ENCODE results near the gene C7orf25.
A peak's percentile ranks its signal among the peaks of the same experiment; 100 is the strongest.

The C7orf25 gene

DNA sequence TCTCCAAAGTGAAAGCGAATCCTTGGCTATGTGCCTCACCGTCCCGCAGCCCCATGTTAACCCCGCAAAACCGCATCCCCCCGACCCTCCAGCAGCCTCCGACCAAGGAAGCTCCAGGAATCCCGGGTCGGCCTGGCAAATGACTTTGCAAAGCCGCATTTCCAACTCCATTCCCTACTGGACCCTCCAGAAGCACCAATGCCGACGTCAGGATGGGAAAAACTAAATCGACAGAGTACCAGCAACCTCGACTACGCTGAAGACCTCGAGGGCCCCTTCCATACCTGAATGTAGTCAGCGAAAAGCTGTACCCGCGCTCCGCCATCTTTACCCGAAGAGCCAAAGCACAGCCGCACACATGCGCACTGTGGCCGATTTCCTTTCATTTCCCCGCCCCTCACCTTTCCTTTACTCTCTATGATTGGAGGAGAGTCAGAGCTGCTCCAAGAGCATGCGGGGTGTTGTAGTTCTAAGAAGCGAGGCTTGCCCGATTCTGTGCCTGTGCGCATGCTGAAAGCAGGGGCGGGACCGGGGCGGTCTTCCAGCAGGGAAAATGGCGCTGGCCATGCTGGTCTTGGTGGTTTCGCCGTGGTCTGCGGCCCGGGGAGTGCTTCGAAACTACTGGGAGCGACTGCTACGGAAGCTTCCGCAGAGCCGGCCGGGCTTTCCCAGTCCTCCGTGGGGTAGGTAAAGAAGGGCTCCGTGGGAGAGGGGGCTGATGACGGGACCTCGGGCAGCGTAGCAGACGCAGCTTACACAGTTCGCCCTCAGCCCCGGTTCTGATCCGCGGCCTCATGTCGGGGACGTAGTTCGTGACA lies 20.2 kb upstream of the C7orf25 start, which contains the start of the genes MRPL32 and PSMA2 (continued):
- TF ChIP-seq ZNF394 (tag by site-specific recombination; IDR thresholded peaks at IDR 0.05; ENCODE audit: borderline replicate concordance) (0 out of 2 replicates have a peak, but pooled peaks have one; percentile 7), ZBTB20 (tag by site-specific recombination; IDR thresholded peaks at IDR 0.05) (peak; percentile 75), ZNF350 (tag by site-specific recombination; IDR thresholded peaks at IDR 0.05) (no peak), WT1 (tag by site-specific recombination; IDR thresholded peaks at IDR 0.05) (peak; percentile 20; the same call in 1 of the 2 replicates), ZNF366 (tag by site-specific recombination; conservative IDR thresholded peaks at IDR 0.05) (no peak), ZBTB1 (tag by site-specific recombination; IDR thresholded peaks at IDR 0.05) (0 out of 2 replicates have a peak, but pooled peaks have one; percentile 37), ZFHX2 (tag by site-specific recombination; conservative IDR thresholded peaks at IDR 0.05) (peak; percentile 53), ZNF48 (tag by site-specific recombination; IDR thresholded peaks at IDR 0.05) (no peak), BCL11A (tag by site-specific recombination; IDR thresholded peaks at IDR 0.05; ENCODE audit: low read depth) (no peak), ZFP3 (tag by site-specific recombination; IDR thresholded peaks at IDR 0.05; ENCODE audit: low read depth) (no peak), PRDM1 (tag by site-specific recombination; IDR thresholded peaks at IDR 0.05) (peak; percentile 91), TCF7L2 (IDR thresholded peaks at IDR 0.05; ENCODE audit: borderline replicate concordance, low read depth, low read length) (no peak), ZNF791 (tag by site-specific recombination; IDR thresholded peaks at IDR 0.05) (no peak), ZNF335 (tag by site-specific recombination; conservative IDR thresholded peaks at IDR 0.05) (peak; percentile 98), ZBTB8A (tag by site-specific recombination; IDR thresholded peaks at IDR 0.05) (0 out of 2 replicates have a peak, but pooled peaks have one; percentile 14), GLI2 (tag by site-specific recombination; IDR thresholded peaks at IDR 0.05; ENCODE audit: borderline replicate concordance, low read depth) (no peak), ZNF2 (tag by site-specific recombination; IDR thresholded peaks at IDR 0.05) (no peak), ZNF324 (tag by site-specific recombination; IDR thresholded peaks at IDR 0.05) (0 out of 2 replicates have a peak, but pooled peaks have one; percentile 8), YY2 (tag by site-specific recombination; IDR thresholded peaks at IDR 0.05) (peak; percentile 84), KLF16 (tag by site-specific recombination; IDR thresholded peaks at IDR 0.05) (peak; percentile 64; the same call in 1 of the 2 replicates), ZBTB17 (tag by site-specific recombination; IDR thresholded peaks at IDR 0.05) (peak; percentile 42; the same call in 1 of the 2 replicates), ZNF660 (tag by site-specific recombination; IDR thresholded peaks at IDR 0.05) (peak; percentile 55)
- TF ChIP-seq, protein P1, sequence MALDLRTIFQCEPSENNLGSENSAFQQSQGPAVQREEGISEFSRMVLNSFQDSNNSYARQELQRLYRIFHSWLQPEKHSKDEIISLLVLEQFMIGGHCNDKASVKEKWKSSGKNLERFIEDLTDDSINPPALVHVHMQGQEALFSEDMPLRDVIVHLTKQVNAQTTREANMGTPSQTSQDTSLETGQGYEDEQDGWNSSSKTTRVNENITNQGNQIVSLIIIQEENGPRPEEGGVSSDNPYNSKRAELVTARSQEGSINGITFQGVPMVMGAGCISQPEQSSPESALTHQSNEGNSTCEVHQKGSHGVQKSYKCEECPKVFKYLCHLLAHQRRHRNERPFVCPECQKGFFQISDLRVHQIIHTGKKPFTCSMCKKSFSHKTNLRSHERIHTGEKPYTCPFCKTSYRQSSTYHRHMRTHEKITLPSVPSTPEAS (tag by site-specific recombination; IDR thresholded peaks at IDR 0.05): peak; percentile 51; the same call in 1 of the 2 replicates
- TF ChIP-seq, protein P2, sequence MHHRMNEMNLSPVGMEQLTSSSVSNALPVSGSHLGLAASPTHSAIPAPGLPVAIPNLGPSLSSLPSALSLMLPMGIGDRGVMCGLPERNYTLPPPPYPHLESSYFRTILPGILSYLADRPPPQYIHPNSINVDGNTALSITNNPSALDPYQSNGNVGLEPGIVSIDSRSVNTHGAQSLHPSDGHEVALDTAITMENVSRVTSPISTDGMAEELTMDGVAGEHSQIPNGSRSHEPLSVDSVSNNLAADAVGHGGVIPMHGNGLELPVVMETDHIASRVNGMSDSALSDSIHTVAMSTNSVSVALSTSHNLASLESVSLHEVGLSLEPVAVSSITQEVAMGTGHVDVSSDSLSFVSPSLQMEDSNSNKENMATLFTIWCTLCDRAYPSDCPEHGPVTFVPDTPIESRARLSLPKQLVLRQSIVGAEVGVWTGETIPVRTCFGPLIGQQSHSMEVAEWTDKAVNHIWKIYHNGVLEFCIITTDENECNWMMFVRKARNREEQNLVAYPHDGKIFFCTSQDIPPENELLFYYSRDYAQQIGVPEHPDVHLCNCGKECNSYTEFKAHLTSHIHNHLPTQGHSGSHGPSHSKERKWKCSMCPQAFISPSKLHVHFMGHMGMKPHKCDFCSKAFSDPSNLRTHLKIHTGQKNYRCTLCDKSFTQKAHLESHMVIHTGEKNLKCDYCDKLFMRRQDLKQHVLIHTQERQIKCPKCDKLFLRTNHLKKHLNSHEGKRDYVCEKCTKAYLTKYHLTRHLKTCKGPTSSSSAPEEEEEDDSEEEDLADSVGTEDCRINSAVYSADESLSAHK (tag by site-specific recombination; IDR thresholded peaks at IDR 0.05): peak; percentile 77
- TF ChIP-seq, protein P3, sequence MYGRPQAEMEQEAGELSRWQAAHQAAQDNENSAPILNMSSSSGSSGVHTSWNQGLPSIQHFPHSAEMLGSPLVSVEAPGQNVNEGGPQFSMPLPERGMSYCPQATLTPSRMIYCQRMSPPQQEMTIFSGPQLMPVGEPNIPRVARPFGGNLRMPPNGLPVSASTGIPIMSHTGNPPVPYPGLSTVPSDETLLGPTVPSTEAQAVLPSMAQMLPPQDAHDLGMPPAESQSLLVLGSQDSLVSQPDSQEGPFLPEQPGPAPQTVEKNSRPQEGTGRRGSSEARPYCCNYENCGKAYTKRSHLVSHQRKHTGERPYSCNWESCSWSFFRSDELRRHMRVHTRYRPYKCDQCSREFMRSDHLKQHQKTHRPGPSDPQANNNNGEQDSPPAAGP (tag by site-specific recombination; IDR thresholded peaks at IDR 0.05): 0 out of 2 replicates have a peak, but pooled peaks have one; percentile 18
- TF ChIP-seq, protein P4, sequence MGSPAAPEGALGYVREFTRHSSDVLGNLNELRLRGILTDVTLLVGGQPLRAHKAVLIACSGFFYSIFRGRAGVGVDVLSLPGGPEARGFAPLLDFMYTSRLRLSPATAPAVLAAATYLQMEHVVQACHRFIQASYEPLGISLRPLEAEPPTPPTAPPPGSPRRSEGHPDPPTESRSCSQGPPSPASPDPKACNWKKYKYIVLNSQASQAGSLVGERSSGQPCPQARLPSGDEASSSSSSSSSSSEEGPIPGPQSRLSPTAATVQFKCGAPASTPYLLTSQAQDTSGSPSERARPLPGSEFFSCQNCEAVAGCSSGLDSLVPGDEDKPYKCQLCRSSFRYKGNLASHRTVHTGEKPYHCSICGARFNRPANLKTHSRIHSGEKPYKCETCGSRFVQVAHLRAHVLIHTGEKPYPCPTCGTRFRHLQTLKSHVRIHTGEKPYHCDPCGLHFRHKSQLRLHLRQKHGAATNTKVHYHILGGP (tag by site-specific recombination; IDR thresholded peaks at IDR 0.05): no peak
- TF ChIP-seq, protein P5, sequence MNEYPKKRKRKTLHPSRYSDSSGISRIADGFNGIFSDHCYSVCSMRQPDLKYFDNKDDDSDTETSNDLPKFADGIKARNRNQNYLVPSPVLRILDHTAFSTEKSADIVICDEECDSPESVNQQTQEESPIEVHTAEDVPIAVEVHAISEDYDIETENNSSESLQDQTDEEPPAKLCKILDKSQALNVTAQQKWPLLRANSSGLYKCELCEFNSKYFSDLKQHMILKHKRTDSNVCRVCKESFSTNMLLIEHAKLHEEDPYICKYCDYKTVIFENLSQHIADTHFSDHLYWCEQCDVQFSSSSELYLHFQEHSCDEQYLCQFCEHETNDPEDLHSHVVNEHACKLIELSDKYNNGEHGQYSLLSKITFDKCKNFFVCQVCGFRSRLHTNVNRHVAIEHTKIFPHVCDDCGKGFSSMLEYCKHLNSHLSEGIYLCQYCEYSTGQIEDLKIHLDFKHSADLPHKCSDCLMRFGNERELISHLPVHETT (tag by site-specific recombination; IDR thresholded peaks at IDR 0.05): no peak
- TF ChIP-seq, protein P6, sequence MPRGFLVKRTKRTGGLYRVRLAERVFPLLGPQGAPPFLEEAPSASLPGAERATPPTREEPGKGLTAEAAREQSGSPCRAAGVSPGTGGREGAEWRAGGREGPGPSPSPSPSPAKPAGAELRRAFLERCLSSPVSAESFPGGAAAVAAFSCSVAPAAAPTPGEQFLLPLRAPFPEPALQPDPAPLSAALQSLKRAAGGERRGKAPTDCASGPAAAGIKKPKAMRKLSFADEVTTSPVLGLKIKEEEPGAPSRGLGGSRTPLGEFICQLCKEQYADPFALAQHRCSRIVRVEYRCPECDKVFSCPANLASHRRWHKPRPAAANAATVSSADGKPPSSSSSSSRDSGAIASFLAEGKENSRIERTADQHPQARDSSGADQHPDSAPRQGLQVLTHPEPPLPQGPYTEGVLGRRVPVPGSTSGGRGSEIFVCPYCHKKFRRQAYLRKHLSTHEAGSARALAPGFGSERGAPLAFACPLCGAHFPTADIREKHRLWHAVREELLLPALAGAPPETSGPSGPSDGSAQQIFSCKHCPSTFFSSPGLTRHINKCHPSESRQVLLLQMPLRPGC (tag by site-specific recombination; IDR thresholded peaks at IDR 0.05): no peak
- TF ChIP-seq, protein P7, sequence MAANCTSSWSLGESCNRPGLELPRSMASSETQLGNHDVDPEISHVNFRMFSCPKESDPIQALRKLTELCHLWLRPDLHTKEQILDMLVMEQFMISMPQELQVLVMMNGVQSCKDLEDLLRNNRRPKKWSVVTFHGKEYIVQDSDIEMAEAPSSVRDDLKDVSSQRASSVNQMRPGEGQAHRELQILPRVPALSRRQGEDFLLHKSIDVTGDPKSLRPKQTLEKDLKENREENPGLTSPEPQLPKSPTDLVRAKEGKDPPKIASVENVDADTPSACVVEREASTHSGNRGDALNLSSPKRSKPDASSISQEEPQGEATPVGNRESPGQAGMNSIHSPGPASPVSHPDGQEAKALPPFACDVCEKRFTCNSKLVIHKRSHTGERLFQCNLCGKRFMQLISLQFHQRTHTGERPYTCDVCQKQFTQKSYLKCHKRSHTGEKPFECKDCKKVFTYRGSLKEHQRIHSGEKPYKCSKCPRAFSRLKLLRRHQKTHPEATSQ (tag by site-specific recombination; IDR thresholded peaks at IDR 0.05): no peak
